ENCODE results near the gene CHRNA4.
"Not testable (repeated sequence)": the region's sequence is repeated elsewhere in the genome, so short reads cannot be mapped to it uniquely, and the experiment has no call there.

Gene CHRNA4

DNA sequence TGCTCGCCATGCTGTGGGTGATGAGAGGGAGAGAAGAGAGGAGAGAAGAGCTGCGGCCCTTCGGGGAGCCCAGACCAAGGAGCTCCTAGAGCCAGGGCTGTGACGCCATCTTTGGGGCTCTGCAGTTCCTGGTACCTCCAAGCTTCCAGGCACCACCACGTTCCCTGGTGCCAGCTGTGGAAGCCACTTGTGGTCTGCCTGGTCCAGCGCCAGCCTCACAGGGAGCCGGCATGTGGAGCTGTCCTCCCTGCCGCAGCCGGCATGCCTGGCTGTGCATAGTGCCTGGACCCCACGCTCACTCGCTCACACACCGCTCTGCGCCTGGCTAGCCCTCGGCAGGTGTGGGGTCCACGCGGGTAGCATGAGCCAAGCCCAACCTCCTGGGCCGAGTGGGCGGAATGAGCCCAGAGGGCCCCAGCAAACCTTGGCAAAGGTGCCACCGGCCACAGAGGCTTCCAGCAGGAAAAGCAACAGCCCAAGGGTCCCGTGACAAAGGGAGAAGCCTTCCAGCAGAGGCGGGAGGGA, 19.3 kb upstream of the CHRNA4 start:
- no peak overlapping the region for H3K4me3 ChIP-seq (ENCODE audit: low read length)
- no peak for DNase-seq (ENCODE audit: low read depth, low spot score)

DNA sequence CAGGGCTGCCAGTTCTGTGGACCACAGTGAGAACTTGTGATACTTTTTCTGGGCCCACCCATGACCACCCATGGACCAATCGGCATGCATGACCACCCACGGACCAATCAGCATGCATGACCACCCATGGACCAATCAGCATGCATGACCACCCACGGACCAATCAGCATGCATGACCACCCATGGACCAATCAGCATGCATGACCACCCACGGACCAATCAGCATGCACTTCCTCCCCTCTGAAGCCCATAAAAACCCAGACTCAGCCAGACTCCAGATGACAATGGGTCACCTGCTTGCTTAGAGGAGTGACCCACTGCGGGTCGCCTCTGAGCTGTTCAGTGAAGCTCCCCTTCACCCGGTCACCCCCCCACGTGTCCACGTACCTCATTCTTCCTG, 18.7 kb upstream of the CHRNA4 start:
- not testable (repeated sequence) for DNase-seq (ENCODE audit: low read depth, low spot score); H3K4me3 ChIP-seq (ENCODE audit: low read length)

- no peak for DNase-seq (ENCODE audit: low read depth, low spot score)
- no peak overlapping the region for H3K4me3 ChIP-seq (ENCODE audit: low read length)
Observed at GRCh38 chr20:63379296-63379695, 18.1 kb upstream of the CHRNA4 start.

GRCh38 chr20:63378626-63379025, 17.5 kb upstream of the CHRNA4 start:
- H3K4me3 ChIP-seq (ENCODE audit: low read length): no peak overlapping the region
- DNase-seq (ENCODE audit: low read depth, low spot score): no peak

GRCh38 chr20:63377951-63378381, 16.8 kb upstream of the CHRNA4 start:
- DNase-seq (ENCODE audit: low read depth, low spot score): no peak
- H3K4me3 ChIP-seq (ENCODE audit: low read length): no peak overlapping the region

DNA sequence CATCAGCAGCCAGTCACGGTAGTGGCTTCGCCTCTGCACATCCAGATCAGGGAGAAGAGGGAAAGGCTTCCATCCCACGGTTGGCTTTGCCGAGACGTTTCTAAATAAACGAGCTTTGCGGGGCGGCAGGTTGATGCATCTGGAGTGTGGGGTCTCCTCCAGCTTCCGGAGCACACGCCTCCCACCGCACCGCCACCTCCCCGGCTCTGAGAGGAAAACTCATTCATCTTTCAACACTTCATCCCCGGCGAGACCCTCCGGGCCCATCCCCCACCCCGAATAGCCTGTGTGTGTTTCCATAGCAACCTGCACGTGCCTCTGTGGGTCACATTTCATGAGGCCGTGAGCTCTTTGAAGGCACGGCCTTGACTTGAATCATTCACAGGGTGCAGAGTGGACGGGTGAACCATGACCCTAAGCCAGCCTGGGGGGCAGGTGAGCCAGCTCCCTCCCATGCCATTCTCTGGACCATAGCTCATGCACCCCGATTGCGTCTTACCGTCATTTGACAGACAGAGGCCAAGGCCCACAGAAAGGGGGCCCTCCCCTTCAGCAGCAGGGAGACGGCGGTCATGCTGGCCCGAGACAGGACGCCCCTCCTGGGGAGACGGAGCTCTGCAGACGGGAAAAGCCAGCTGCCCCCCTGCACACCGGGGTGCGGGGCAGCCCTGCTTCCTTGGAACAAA, 16.2 kb upstream of the CHRNA4 start:
- DNase-seq (ENCODE audit: low read depth, low spot score): no peak
- H3K4me3 ChIP-seq (ENCODE audit: low read length): no peak overlapping the region

GRCh38 chr20:63376283-63377250, 15.4 kb upstream of the CHRNA4 start:
- no peak overlapping the region for H3K4me3 ChIP-seq (ENCODE audit: low read length)
- DNase-seq (ENCODE audit: low read depth, low spot score): no peak

GRCh38 chr20:63375438-63375837, 14.3 kb upstream of the CHRNA4 start:
- H3K4me3 ChIP-seq (ENCODE audit: low read length): no peak overlapping the region
- DNase-seq (ENCODE audit: low read depth, low spot score): no peak

DNA sequence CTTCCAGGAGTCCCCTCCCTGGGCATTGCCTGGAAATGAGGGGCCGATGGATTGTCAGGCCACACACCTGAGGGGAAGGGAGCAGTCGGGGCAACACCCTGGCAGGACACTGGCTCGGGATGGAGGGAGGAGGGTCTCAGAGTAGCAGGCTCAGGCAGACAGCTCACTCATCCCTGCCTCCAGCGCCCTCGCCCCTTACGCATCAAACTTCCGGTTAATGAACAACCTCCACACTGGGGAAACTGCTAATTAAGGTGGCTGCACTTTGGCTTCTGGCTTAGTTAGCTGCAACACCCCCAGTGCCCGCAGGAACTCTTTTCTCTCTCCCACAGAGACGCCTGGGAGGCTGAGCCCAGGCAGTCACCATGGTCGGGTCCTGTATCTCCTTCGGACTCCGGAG, 13.4 kb upstream of the CHRNA4 start:
- no peak overlapping the region for H3K4me3 ChIP-seq (ENCODE audit: low read length)
- DNase-seq (ENCODE audit: low read depth, low spot score): no peak

DNA sequence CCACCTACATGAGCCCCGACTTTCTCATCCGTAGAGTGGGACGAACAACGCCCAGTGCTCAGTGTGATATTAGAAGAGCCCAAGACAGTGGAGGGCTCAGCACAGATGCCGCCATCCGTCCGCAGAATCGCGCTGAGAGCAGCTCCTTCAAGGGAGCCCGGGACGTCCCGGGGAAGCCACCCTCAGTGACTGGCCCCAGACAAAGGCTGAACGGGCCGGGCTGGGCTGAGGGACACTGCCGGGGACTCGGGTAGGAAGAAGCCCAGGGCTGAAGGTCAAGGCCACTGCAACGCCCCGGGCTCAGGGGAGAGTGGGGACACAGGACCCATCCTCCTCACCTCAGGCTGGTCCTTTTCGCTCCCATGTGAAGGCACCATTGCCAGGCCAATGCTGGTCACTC, 12.8 kb upstream of the CHRNA4 start:
- DNase-seq (ENCODE audit: low read depth, low spot score): no peak
- H3K4me3 ChIP-seq (ENCODE audit: low read length): no peak overlapping the region

DNA sequence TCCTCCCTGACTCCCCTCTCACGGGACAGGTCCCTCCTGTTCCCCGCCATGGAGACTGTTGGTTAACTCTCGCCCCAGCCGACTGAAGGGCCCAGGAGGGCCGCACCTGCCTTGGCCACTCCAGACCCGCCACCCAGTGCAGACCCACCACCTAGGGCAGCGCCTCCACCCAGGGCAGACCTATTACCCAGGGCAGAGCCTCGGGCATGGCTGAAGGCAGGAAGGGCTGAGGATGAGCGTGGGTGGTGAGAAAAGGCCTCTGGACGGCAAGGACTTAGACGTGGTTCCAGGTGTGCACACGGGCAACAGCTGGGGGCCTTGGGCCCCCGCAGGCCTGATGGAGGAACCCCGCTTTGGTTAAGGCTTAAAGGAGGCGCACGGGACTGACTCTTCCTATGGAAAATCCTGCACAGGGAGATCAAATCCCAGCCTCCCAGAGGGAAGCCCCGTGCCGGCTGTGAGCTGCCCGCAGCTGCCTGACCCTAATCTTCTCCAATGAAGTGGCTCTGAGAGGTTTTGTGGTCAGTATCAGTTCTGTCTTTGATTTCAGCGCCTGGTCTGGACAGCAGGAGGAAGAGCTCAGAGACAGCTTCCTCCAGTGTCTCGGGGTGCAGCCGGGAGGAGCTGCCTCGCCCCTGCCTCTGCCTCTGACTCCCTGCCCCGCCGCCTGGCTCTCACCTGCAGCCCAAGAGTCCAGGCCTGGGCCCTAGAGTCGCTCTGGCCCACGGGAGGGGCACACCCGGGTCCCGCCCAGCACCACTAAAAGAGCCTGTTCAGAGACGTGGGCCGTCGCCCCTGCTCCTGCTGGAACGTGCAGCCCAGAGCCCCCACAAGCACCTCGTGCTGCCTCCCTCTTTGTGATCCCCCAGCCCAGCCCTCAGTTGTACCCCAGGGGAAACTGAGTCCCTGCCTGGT, 12.1 kb upstream of the CHRNA4 start:
- H3K4me3 ChIP-seq (ENCODE audit: low read length): no peak overlapping the region
- DNase-seq (ENCODE audit: low read depth, low spot score): no peak

GRCh38 chr20:63371291-63371865, 10.2 kb upstream of the CHRNA4 start:
- no peak for DNase-seq (ENCODE audit: low read depth, low spot score)

GRCh38 chr20:63370618-63371187, 9.6 kb upstream of the CHRNA4 start:
- no peak for DNase-seq (ENCODE audit: low read depth, low spot score)
- H3K4me3 ChIP-seq (ENCODE audit: low read length): no peak overlapping the region

More at GRCh38 chr20:63371291-63371865, 10.2 kb upstream of the CHRNA4 start:
- no peak overlapping the region for H3K4me3 ChIP-seq (ENCODE audit: low read length)

DNA sequence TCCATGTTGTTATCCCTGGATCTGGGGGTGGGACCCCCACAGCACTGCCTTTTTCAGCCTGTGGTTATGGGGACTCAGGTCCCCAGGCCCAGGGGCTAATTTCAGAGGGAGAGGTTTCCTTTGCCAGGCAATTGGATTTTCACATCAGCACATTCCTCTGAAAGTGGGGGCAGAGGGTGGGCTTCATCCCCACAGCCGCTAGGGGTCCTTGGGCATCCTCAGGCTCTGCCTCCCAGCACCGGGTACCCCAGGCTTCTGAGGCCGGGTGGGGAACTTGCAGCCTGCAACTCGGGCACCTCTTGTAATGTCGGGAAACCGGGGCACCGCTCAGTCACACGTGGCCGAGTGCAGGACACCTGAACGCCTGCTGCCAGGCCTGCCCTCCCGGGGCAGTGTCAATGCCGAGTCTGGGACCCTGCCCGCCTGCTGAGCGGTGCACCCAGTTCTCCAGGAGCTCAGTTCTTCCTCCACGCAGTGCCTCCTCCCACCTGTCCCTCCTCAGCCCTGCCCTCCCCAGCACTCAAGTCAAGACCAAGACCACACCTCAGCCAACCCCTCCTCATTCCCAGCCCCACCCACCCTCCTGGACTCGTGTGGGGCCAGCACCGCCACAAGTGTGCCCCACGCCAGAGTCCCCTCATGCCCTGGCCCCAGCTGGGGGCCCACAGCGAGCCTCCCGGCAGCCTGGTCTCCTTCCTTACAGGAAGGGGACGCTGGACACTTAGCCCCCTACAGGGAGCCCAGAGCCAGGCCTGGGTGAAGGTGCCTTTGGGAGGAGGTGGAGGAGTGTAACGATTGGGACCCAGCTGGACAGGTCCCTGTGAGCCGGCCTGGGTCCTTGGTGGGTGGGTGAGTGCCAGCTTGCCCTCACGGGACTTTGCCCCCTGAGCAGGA, 8.8 kb upstream of the CHRNA4 start:
- DNase-seq (ENCODE audit: low read depth, low spot score): no peak
- H3K4me3 ChIP-seq (ENCODE audit: low read length): no peak overlapping the region

DNA sequence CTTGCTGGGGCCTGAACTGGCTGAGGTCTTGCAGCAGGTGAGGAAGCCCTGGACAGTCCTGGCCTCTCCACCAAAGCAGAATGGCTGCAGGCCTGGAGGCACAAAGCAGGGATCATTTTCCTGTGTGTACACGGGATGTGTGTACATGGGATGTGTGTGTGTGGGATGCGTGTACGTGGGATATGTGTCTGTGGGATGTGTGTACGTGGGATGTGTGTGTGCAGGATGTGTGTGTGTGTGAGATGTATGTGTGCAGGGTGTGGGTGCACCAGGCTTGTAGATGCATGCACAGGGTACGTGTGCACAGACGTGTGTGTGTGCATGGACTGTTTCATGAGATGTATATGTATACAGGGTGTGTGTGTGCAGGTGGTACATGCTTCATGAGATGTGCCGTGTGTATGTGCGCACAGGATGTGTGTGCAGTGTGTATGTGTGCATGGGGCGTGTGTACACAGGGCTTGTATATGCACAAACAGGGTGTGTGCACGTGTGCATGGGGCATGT, 7.9 kb upstream of the CHRNA4 start:
- DNase-seq (ENCODE audit: low read depth, low spot score): no peak
- no peak overlapping the region for H3K4me3 ChIP-seq (ENCODE audit: low read length)

DNA sequence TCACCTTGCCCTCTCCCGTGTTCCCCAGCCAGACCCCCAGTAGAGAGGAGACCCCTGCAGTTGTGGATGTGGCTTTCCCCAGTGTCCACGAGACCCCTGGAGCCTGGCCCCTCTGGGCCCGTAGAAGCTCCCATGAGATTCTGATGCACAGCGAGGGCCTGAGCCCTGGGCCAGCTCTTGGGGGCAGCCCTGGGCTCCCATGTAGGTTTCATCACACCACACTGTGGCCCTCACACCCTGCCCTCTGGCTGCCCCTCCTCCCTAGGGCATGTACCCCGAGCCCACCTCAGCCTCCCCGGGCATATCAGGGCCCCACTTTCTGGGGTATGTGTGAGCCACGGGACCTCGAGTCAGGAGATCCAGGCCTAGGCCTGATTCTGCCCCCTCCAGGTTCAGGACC, 7.0 kb upstream of the CHRNA4 start:
- H3K4me3 ChIP-seq (ENCODE audit: low read length): no peak overlapping the region
- DNase-seq (ENCODE audit: low read depth, low spot score): no peak

GRCh38 chr20:63367446-63368055, 6.4 kb upstream of the CHRNA4 start:
- DNase-seq (ENCODE audit: low read depth, low spot score): no peak
- no peak overlapping the region for H3K4me3 ChIP-seq (ENCODE audit: low read length)
